Measurements from ENCODE around the gene KLHL10.

The KLHL10 gene
- total RNA-seq = 0 to 0.14 (median 0) reads per million in 3 experiments

- no peak for DNase-seq
Measured at GRCh38 chr17:41837761-41838538, at the start of gene KLHL10. Gene KLHL10, plus strand, starts transcription at chr17:41837825. Its CDS starts 108 bp downstream, at chr17:41837933.

- DNase-seq = no peak
Measured at GRCh38 chr17:41792845-41793783, 44.5 kb upstream of the KLHL10 start.

GRCh38 chr17:41793784-41794539, 43.7 kb upstream of the KLHL10 start:
- no peak for DNase-seq

- no peak for DNase-seq
Measured at GRCh38 chr17:41794540-41794975, 43.1 kb upstream of the KLHL10 start.

GRCh38 chr17:41796121-41796895, 41.3 kb upstream of the KLHL10 start:
- DNase-seq = no peak

GRCh38 chr17:41797377-41797776, 40.2 kb upstream of the KLHL10 start:
- no peak for DNase-seq

GRCh38 chr17:41799366-41799765, 38.3 kb upstream of the KLHL10 start:
- DNase-seq = no peak

- no peak for DNase-seq
Measured at GRCh38 chr17:41800601-41801373, 36.8 kb upstream of the KLHL10 start.

- peak; percentile 52 for DNase-seq
Measured at GRCh38 chr17:41801374-41802271, 36.0 kb upstream of the KLHL10 start.

- DNase-seq = no peak
Measured at GRCh38 chr17:41803049-41804020, 34.3 kb upstream of the KLHL10 start.

GRCh38 chr17:41806685-41807445, 30.8 kb upstream of the KLHL10 start:
- DNase-seq = no peak

GRCh38 chr17:41810659-41811548, 26.7 kb upstream of the KLHL10 start:
- no peak for DNase-seq

- DNase-seq = peak; percentile 73
Measured at GRCh38 chr17:41811549-41812380, 25.9 kb upstream of the KLHL10 start, which contains the start of gene P3H4. Gene P3H4, minus strand, starts transcription at chr17:41811949. Its CDS starts 34 bp downstream, at chr17:41811915.

GRCh38 chr17:41812381-41813151, 25.1 kb upstream of the KLHL10 start, which contains the start of gene FKBP10:
Gene FKBP10, plus strand, starts transcription at chr17:41813004. Its CDS starts 31 bp downstream, at chr17:41813035.
- peak; percentile 43 for DNase-seq

GRCh38 chr17:41813152-41813680, 24.4 kb upstream of the KLHL10 start:
- no peak for DNase-seq
